GM19043 (cell line): ENCODE results near the gene ENO4.

Source experiments
- ATAC-seq: cut with Tn5 transposase; IDR thresholded peaks from one replicate; pipeline ENCODE4 v1.9.1; 2021; ENCODE audit warnings: low read depth; ENCODE audit not compliant: unreplicated experiment

ENO4 gene

DNA sequence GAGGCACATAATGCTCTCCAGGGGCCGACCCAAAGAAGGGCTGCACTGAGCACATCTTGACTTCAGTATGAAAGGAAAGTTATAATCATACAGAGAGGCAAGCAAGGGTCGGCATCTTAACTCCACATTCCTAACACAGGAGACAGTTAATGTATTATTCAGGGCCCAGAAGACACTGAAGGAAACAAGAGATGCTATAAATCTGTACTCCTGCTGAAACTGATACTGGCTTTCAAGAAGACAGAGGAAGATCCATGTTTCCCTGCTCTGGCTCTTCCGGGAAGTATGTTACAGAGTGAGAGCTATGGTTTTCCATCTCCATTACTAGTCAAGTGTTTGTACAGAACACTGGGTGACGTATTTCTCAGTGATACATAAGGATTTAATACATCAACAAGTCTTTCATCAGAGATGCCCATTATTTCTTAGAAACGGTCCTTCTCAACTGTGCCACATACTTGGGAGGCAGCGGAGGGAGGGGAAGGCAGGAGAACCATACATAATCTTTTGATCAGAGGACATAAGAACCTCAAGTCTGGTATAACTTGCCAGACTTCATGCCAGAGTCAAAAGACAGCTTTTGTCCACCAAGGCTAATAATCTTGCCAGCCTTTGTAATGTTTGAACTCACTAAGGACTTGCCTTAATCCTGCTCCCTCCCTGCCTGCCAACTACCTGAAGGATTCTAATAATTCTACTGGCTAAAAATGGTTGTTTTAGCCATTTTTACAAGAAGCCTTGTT, 58.1 kb downstream of the ENO4 start:
- ATAC-seq, result no peak

DNA sequence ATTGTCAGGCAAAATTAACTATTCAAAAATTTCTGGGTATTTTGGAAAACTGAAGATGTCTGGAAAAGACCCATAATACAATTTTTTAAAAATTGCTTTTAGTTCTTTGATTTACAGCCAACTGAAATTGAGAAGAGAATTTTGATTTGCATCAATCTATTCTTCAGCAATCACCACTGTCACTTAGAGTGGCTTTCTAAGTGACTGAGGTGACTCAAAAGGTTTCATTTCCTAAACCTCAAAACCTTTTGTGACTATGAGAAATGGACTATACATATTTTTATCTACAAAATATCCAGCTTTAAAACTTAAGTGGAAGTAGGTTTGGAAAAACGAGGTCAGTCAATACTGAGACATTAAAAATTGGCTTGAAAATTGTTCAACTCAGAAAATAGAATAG, 60.0 kb downstream of the ENO4 start:
- no peak for ATAC-seq

DNA sequence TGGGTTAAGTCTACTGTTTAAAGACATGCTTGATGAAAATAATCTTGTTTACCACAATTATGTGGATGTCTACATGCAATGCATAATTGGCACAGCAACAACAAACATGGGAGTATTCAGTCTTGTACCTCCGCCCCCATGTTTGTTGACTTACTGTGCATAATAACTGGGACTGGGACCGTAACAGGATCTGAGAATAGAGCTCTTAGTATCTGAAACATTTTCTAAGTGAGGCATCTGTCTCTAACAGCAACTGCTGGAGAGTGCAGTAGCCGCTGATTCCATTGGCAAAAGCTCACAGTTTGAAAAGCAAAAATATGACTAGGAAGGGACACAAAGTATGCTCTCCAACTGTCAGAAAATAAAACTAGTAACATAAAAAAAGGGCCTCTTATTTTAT, 61.6 kb downstream of the ENO4 start:
- no peak for ATAC-seq

DNA sequence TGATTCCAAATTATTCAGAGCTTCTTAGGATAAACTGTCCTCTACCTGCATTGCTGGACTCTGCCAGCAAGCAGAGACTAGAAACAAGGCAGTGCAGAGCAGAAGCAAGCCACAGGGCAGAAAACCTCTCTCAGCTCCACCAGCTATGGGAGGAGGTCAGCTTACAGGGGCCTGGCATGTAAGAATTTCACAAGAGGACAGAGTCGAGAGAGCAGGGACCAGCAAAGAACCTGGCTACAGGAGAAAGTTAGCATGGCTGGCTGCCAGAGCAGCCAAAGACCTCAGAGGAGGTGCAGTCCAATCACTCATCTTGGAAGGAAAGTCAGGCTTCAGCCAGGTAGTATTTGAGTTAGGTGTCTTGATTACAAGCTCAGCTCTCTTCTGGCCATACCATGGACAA, 62.9 kb downstream of the ENO4 start:
- ATAC-seq, result no peak

DNA sequence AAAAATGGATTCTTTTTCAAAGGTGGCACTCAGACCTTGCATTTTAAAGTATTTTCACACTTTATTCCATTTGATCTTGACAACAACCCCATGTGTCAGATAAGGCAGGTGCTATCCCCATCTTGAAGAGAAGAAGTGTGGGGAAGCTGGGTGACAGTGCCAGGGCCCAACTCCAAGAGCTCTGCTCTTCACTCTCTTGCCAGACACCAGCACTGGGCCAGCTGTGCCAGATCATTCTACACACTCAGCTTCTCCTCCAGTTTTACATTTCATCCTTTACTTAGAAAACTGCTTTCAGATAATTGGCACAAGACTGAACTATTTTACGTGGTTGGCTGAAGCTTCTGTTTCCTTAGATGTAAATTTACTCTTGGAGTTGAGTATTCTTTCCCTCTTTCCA, 64.4 kb downstream of the ENO4 start:
- no peak for ATAC-seq

DNA sequence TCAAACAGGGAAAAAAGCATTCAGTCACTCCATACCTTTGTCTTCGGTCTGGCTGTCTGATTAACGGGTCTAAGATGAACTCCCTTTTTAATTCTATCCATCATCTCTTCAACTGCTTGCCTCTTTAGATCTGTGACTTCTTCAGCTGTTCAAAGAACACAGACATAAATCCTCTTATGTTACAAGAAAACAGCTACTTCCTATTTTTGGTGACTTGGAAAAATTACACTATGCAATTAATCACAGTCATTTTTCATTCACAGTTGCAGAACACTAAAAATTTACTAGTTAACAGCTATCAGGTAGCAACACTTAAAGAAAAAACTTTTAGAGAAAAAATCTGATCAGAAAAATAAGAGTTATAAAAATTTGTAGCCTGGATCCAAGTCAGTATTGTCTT, 66.0 kb downstream of the ENO4 start:
- no peak for ATAC-seq

DNA sequence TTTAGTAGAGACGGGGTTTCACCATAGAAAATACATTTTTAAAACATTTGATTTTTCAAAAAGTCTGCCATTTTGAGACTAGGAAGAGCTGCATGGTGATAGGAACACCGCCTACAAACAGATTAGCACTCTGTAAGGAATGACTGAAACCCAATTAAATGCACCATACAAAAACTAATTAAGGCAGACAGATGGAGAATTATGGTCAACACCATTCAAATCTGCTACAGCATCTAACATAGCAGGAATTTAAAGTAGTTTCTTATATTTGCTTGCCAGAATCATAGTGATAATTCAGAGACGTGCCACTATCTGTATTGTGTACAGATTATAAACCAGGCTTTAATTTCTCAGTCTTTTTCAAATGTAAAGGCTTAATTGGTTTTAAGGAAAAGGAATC, 68.2 kb downstream of the ENO4 start:
- ATAC-seq, result no peak

DNA sequence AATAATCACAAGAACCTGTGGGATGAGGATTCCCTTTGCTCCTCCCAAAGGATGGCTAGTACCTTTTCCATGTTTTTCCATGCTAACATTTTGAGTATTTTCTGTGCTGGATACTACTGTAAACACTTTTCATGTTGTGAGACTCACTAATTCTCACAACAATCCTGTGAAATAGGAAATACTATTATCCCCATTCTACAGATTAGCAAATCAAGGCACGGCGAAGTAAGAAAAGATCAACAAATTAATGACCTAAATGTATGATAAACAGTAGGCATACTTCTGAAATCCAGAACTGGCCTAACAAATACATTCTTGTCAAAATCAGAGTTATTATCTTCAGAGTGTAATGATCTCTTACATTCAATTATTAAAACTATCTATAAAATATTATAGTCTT, 69.3 kb downstream of the ENO4 start:
- ATAC-seq, result no peak

DNA sequence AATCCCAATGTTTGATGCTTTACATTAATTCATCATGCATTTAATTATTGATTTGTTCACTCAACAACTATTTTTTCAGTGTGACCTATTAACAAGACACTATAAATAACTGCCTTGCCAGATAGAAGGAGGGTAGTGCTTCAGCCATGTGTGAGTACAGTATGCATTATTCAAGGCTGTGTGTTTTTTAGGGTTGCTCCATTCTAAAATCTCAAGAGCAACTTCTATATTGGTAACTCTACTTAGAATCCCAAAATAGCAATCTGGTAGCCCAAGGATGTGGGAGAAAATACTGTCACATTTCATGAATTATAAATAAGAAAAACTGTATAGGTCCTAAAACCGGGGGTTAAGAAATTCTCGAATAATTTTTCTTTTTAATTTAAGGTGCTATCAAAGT, 69.9 kb downstream of the ENO4 start:
- no peak for ATAC-seq

DNA sequence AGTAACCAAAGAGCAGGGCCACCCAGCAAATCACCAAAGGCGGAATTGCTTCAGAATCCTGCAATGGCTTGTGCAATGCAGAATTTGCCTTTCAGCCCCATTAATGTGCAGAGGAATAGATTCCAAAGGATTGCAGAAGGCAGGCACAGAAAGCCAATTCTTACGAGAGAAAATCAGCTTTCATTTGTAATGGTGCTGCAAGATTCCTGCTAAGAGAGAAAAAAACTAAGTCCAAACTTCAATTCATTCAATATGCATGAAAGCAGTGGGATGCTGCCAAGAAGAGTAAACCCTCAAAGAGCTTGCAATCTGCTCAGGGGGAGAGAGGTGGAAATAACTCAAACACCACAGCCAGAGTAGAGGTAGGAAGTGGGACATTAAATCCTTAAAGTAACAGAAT, 70.4 kb downstream of the ENO4 start:
- ATAC-seq, result no peak

DNA sequence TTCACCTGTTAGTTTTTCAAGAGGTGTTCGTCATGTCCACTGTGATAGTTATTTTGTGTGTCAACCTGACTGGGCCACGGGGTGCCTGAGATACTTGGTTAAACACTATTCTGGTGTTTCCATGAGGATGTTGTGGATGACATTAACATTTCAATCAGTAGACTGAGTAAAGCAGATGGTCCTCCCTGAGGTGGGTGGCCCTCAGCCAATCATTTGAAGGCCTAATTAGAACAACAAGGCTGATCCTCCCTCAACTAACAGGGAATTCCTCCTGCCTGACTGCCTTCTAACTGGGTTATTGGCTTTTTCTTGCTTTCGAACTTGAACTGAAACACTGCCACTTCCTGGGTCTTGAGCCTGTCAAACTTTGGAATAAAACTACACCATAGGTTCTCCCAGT, 75.8 kb downstream of the ENO4 start:
- no peak for ATAC-seq

DNA sequence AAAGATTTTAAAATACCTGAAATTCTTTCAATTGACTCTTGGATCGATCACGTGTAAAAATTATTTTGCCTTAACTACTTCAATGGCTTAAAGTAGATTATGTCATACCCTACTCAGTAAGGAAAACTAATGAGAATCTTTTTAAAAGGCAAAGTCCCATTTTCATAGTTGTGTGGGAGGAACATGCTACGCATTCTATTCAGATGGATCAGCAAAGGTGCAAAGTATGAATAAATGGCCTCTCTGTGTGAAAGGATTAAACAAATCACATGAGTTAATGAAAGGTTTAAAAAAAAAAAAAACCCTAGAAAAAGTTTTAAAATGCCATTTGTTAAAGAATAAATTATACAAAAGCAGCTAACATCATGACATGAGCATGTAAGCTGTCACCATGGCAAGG, 77.1 kb downstream of the ENO4 start:
- ATAC-seq, result no peak

DNA sequence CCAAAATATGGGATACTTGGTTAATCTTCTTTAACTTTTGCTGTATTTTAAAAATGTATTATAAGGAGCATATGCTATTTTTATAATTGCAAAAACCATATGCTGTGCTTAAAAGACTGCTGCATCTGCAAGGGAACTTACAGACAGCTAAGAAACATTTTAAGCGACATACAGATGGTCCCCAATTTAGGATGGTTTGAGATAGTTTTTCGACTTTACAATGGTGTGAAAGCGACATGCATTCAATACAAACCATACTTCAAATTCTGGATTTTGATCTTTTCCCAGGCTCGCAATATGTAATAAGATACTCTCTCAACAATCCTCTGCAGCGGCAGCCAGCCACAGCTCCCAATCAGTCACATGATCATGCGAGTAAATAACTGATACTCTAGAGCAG, 82.5 kb downstream of the ENO4 start:
- ATAC-seq, result no peak
